Measurements from ENCODE around the gene SEZ6. TPM values are rescaled to one million over a fixed set of nuclear protein-coding genes. Genes with fewer than 3 reads are reported as not detected.

The SEZ6 gene
- total RNA-seq, 1 donor from 2014 or later: not detected

- Mint-ChIP-seq H3K4me1 (ENCODE audit: unreplicated experiment) (peaks cover 44% of the 10 kb centered on the region), H3K36me3 (ENCODE audit: unreplicated experiment) (peaks cover 10% of the 10 kb centered on the region), H3K27ac (ENCODE audit: unreplicated experiment) (peak overlapping the region; percentile 84), H3K9me3 (ENCODE audit: unreplicated experiment) (no peaks in the 10 kb centered on the region), H3K27me3 (ENCODE audit: unreplicated experiment) (no peaks in the 10 kb centered on the region), H3K4me3 (ENCODE audit: unreplicated experiment) (peak overlapping the region; percentile 7)
- TF ChIP-seq CTCF (IDR thresholded peaks at IDR 0.05): no peak
- no peak for DNase-seq (ENCODE audit: extremely low spot score, unreplicated experiment)
Measured at GRCh38 chr17:28946239-28946638, 59.6 kb downstream of the SEZ6 start.

- DNase-seq (ENCODE audit: extremely low spot score, unreplicated experiment): no peak
- Mint-ChIP-seq H3K4me3 (ENCODE audit: unreplicated experiment) (no peak overlapping the region), H3K9me3 (ENCODE audit: unreplicated experiment) (no peaks in the 10 kb centered on the region), H3K36me3 (ENCODE audit: unreplicated experiment) (peaks cover 14% of the 10 kb centered on the region), H3K27ac (ENCODE audit: unreplicated experiment) (peak overlapping the region; percentile 84), H3K4me1 (ENCODE audit: unreplicated experiment) (peaks cover 47% of the 10 kb centered on the region), H3K27me3 (ENCODE audit: unreplicated experiment) (no peaks in the 10 kb centered on the region)
- TF ChIP-seq CTCF (IDR thresholded peaks at IDR 0.05): no peak
Measured at GRCh38 chr17:28944862-28945741, 60.7 kb downstream of the SEZ6 start.

- no peak overlapping the region for H3K4me3 Mint-ChIP-seq (ENCODE audit: unreplicated experiment)
- peak overlapping the region; percentile 44 for H3K27ac Mint-ChIP-seq (ENCODE audit: unreplicated experiment)
- peaks cover 14% of the 10 kb centered on the region for H3K36me3 Mint-ChIP-seq (ENCODE audit: unreplicated experiment)
- H3K4me1 Mint-ChIP-seq (ENCODE audit: unreplicated experiment): peaks cover 52% of the 10 kb centered on the region
- no peaks in the 10 kb centered on the region for H3K9me3 Mint-ChIP-seq (ENCODE audit: unreplicated experiment)
- H3K27me3 Mint-ChIP-seq (ENCODE audit: unreplicated experiment): no peaks in the 10 kb centered on the region
- TF ChIP-seq CTCF (IDR thresholded peaks at IDR 0.05): no peak
- DNase-seq (ENCODE audit: extremely low spot score, unreplicated experiment): no peak
Measured at GRCh38 chr17:28944343-28944742, 61.5 kb downstream of the SEZ6 start.

GRCh38 chr17:28942925-28943324 lies 62.9 kb downstream of the SEZ6 start:
- peaks cover 48% of the 10 kb centered on the region for H3K4me1 Mint-ChIP-seq (ENCODE audit: unreplicated experiment)
- TF ChIP-seq CTCF (IDR thresholded peaks at IDR 0.05): no peak

GRCh38 chr17:28941251-28941650 lies 64.6 kb downstream of the SEZ6 start:
- H3K9me3 Mint-ChIP-seq (ENCODE audit: unreplicated experiment): no peaks in the 10 kb centered on the region
- H3K27ac Mint-ChIP-seq (ENCODE audit: unreplicated experiment): no peak overlapping the region
- no peak for TF ChIP-seq CTCF (IDR thresholded peaks at IDR 0.05)
- H3K27me3 Mint-ChIP-seq (ENCODE audit: unreplicated experiment): no peaks in the 10 kb centered on the region
- peaks cover 39% of the 10 kb centered on the region for H3K4me1 Mint-ChIP-seq (ENCODE audit: unreplicated experiment)
- H3K4me3 Mint-ChIP-seq (ENCODE audit: unreplicated experiment): no peak overlapping the region
- peaks cover 10% of the 10 kb centered on the region for H3K36me3 Mint-ChIP-seq (ENCODE audit: unreplicated experiment)
- no peak for DNase-seq (ENCODE audit: extremely low spot score, unreplicated experiment)

More at GRCh38 chr17:28942925-28943324, 62.9 kb downstream of the SEZ6 start:
- peaks cover 14% of the 10 kb centered on the region for H3K36me3 Mint-ChIP-seq (ENCODE audit: unreplicated experiment)
- H3K4me3 Mint-ChIP-seq (ENCODE audit: unreplicated experiment): no peak overlapping the region
- H3K27me3 Mint-ChIP-seq (ENCODE audit: unreplicated experiment): no peaks in the 10 kb centered on the region
- DNase-seq (ENCODE audit: extremely low spot score, unreplicated experiment): no peak
- H3K27ac Mint-ChIP-seq (ENCODE audit: unreplicated experiment): no peak overlapping the region
- H3K9me3 Mint-ChIP-seq (ENCODE audit: unreplicated experiment): no peaks in the 10 kb centered on the region
